GM19043 (cell line): ENCODE results near the gene GBA3.

Source experiments
- ATAC-seq: cut with Tn5 transposase; IDR thresholded peaks from one replicate; pipeline ENCODE4 v1.9.1; 2021; ENCODE audit warnings: low read depth; ENCODE audit not compliant: unreplicated experiment

GBA3 gene

GRCh38 chr4:22778547-22779163 lies 85.9 kb downstream of the GBA3 start:
- ATAC-seq = no peak

- no peak for ATAC-seq
Measured at GRCh38 chr4:22780317-22780716, 87.6 kb downstream of the GBA3 start.

DNA sequence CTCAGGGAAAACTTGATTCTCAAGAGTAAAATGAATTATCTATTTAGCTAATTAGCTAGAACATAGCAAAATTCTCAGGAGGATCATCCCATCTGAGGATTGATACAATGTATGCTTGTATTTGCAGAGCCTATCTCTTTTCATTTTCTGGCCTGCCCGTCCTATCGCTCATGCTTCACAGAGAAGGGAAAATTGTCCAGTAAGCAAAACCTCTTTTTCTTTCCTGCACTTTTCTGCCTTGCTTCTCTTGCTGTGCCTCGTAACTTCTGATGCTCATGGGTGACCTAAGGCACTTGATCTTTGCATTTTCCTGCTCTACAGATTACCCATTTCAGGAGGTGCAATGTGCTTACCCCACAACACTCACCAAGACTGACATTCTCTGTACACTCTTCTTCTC lies 88.1 kb downstream of the GBA3 start:
- ATAC-seq = no peak

GRCh38 chr4:22787753-22788375 lies 95.1 kb downstream of the GBA3 start:
- ATAC-seq = no peak

DNA sequence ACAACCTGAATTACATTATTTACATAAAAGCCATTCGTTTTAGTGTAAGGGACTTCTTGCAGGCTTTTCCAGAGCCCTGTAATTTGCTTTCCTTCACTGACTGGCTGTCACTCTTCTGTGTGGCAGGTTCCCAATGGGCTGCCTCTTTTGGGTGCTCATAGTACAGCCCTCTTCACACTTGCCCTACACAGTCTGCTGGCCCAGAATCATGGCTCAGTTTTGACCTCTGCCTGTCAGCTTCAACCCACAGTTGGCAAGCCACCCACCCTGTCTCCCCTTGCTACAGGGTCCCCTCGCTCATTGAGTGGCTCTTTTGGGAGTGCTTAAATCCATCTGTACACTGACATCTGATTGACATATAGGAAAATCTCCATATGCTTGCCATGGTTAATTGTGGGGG lies 97.9 kb downstream of the GBA3 start:
- ATAC-seq = no peak

DNA sequence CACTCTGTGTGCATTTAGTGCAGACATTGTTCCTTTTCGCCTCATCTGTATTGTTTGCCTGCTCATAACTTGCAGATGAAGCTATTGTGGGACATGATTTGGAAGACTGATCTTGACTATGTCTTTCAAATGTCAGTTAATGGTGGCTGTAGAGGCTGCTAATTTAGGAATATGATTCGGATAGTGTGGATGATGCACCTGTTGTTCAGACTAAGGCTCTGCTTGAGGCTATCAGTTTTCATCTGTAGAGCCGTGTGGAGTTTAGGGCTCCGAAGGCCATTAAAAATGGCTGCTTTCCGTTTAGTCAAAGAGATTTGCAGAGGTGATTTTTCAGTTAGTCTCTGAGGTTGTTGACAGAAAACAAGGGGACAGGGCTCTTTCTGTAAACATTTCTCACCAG lies 102.0 kb downstream of the GBA3 start:
- no peak for ATAC-seq

GRCh38 chr4:22801391-22801790 lies 108.7 kb downstream of the GBA3 start:
- no peak for ATAC-seq

DNA sequence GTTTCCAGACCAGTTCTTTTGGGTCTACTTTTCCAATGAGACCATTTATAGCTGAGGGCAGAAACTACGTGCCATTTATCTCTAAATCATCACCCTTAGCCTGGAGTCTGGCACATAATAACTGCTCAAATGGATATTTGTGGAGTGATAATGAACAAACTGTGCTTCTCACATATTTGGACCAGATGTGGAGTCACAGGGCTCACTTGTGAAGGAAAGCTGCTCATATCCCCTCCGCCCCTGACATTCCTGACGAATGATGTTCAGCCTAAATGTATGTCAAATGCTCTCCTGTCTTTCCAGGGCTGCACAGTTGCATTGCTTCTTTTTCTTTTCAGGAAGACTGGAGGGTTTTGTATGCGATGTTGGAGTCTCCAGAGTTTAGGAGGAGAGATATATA lies 110.1 kb downstream of the GBA3 start:
- ATAC-seq = no peak

- no peak for ATAC-seq
Measured at GRCh38 chr4:22803512-22803911, 110.8 kb downstream of the GBA3 start.

DNA sequence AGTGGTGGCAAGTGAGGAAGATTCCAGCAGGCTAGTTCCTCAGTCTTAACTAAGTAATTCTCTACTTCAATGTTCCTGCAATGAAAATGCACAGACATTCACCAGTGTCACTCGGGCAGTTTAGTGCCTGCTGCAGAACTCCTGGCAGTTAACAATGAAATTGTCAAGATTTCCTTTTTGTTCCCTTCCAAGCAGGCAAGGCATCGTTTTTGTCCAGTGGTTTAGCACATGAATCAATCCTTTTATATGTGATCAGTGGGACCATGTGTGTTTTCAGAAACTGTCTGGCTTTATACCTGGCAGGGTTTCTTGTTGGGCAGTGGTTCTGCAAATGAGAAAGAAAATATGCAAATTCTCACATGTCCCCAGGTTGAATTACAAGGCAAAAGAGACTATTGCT lies 122.2 kb downstream of the GBA3 start:
- ATAC-seq = no peak

GRCh38 chr4:22824091-22824490 lies 131.4 kb downstream of the GBA3 start:
- no peak for ATAC-seq

- no peak for ATAC-seq
Measured at GRCh38 chr4:22842360-22843018, 149.8 kb downstream of the GBA3 start.

DNA sequence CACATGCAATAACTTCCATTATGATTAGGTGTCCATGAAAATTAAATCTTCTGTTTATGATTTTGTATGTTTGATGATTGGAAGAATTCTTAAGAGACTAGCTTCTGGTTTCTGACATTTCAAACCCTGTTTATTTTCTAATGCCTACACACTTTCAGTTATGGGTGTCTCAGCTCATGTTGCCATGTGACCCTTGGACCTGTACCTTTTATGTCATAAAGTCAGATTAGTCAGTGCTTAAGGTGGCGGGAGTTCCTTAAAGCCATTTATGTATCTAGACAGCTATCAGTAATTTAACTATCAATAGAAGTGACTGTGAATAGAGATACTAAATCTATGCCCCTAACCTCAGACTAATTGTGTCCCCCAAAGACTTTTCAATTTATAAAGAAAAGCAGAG lies 155.6 kb downstream of the GBA3 start:
- no peak for ATAC-seq

DNA sequence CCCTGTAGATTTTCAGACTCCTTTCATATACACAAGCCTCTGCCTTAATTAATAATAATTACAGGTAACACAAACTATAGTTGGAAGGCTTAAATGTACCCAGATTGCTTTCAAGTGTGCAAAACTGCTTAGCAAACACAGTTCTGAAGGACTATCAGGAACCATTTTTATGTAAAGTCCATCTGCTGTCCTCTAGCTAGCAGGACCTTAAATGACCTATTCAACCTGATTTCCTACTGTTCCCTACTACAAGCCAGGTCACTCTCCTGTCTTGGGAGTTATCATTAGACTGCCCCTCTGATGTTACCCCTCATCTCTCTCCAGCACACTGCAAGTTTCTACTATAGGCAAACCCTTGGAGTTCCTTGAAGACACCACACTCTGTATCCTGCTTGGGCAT lies 157.3 kb downstream of the GBA3 start:
- no peak for ATAC-seq

GRCh38 chr4:22850630-22851029 lies 157.9 kb downstream of the GBA3 start:
- no peak for ATAC-seq

GRCh38 chr4:22857411-22857810 lies 164.7 kb downstream of the GBA3 start:
- ATAC-seq = no peak

DNA sequence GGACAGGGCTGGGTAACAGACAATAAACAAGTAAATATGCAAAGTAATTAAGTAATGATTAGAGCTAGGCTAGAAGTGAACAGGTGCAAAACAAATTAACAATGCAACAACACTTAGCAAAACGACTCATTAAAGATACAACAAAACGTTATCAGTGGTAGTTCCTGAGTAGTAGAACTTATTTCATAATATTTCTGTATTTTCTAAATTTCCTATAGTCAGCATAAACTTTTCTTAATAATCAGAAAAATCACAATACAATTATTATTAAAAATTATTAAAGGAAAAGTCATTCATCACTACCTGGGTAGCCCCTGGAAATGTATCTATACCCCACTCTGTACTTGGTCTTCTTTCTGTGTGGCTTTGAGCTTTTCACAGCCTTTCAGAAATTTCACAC lies 166.6 kb downstream of the GBA3 start:
- ATAC-seq = no peak
